ENCODE data around the gene ARCN1. TPM values are rescaled to one million over a fixed set of nuclear protein-coding genes. Genes with fewer than 3 reads are reported as not detected.

The ARCN1 gene
- total and polyA plus RNA-seq, 9 of the 15 experiments (the other 6 are each of a cell fraction or from before 2014, with no cell fraction given), result 30.0 to 224 (median 76.4) TPM

GRCh38 chr11:118532091-118532490, 40.1 kb upstream of the ARCN1 start:
- in situ Hi-C loops (cut with MboI) (no loop called here), intact Hi-C loops (cut with micrococcal nuclease) (loop anchor here (5.0 kb wide), 1 partner anchor 35 kb away; the partner anchor contains the start of gene IFT46)
- DNase-seq (ENCODE audit: extremely low read depth in 1 of 4, low spot score in 3 of 4), result no peak
- no TSS peak for BruUV-seq (replicated peaks)
- WGBS (ENCODE audit: insufficient coverage, low coverage, missing lambda C conversion rate), result 65% methylated on average over 4 of the region's 10 CpGs
- ChIA-PET POLR2A (interaction anchor here (1.0 kb wide), 1 partner anchor 15 kb away, joined by 3 read pairs; no protein-coding TSS in a partner anchor), CTCF (ENCODE audit: low intra/inter-chr PET ratio) (no interaction called here)
- no peaks in the 10 kb centered on the region; the same call in 2 of the 3 replicates for H3K79me2 ChIP-seq (ENCODE audit: control insufficient read depth, insufficient read depth, low read length)
- H3K27me3 ChIP-seq (ENCODE audit: control insufficient read depth in 2 of 2, insufficient read depth in 2 of 2, low read length in 2 of 2), result no peaks in the 10 kb centered on the region
- H3K36me3 ChIP-seq (ENCODE audit: control insufficient read depth, insufficient read depth, low read length), result no peaks in the 10 kb centered on the region
- H3K27ac ChIP-seq (ENCODE audit: extremely low read depth, low read depth, low read length), result no peak overlapping the region
- ATAC-seq, result no peak
- 0 out of 2 replicates have a peak, but pooled peaks have one; percentile 42 for TF ChIP-seq ZC3H4 (CRISPR knock-in tag; IDR thresholded peaks at IDR 0.05; ENCODE audit: borderline replicate concordance)
- no peak for TF ChIP-seq HSF4 (CRISPR knock-in tag; IDR thresholded peaks at IDR 0.05; ENCODE audit: borderline replicate concordance)
- TF ChIP-seq HEY1 (CRISPR knock-in tag; IDR thresholded peaks at IDR 0.05; ENCODE audit: borderline replicate concordance), result no peak
- no peak for TF ChIP-seq USF2 (CRISPR knock-in tag; IDR thresholded peaks at IDR 0.05)
- FAIRE-seq, result no peak
- H3K4me1 ChIP-seq (replicated peaks in 1 of 2; ENCODE audit: control insufficient read depth in 2 of 2, insufficient read depth in 2 of 2, low read length in 2 of 2), result peaks cover 9 to 43% of the 10 kb centered on the region in 2 experiments; a peak in 4 of 5 replicates
- no peaks in the 10 kb centered on the region for H3K9me3 ChIP-seq (replicated peaks; ENCODE audit: control insufficient read depth, insufficient read depth, low read depth, low read length)
- peak overlapping the region in 1 of 2 experiments; percentile 91; a peak in 1 of 4 replicates for H3K9ac ChIP-seq (ENCODE audit: insufficient read depth in 1 of 2, low read depth in 2 of 2, low read length in 2 of 2)
- H3K4me2 ChIP-seq (ENCODE audit: insufficient read depth, low read length), result peak overlapping the region; percentile 85
- no peak overlapping the region for H2AFZ ChIP-seq (ENCODE audit: low read depth, low read length)
- H3K4me3 ChIP-seq, result no peak overlapping the region
- H3K9me1 ChIP-seq (ENCODE audit: control insufficient read depth, insufficient read depth, low read length), result no peaks in the 10 kb centered on the region
- H4K20me1 ChIP-seq (replicated peaks; ENCODE audit: control insufficient read depth, insufficient read depth, low read length), result no peaks in the 10 kb centered on the region

Measured in K562 (cell line).